ENCODE results near the gene RNF135.
"Not testable (repeated sequence)": the region's sequence is repeated elsewhere in the genome, so short reads cannot be mapped to it uniquely, and the experiment has no call there.

Gene RNF135

DNA sequence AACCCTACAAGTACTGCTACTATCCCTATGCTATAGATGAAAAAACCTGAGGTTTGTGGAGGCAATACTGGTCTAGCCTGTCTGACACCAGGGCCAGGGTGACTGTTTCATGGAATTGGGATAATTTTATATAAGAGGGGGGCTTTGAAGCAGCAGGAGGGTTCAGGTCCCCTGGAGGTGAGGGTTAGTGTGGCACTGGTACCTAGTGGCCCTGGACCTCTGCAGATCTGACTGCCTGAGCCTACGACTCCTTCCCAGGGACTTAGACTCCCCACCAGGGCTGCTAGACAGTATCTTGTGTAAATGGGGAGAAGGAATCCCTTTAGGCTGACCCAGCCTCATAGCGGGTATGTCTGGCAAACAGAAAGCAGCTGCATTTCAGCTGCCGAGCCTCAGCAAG, 42.3 kb upstream of the RNF135 start:
- TF ChIP-seq, protein P1, sequence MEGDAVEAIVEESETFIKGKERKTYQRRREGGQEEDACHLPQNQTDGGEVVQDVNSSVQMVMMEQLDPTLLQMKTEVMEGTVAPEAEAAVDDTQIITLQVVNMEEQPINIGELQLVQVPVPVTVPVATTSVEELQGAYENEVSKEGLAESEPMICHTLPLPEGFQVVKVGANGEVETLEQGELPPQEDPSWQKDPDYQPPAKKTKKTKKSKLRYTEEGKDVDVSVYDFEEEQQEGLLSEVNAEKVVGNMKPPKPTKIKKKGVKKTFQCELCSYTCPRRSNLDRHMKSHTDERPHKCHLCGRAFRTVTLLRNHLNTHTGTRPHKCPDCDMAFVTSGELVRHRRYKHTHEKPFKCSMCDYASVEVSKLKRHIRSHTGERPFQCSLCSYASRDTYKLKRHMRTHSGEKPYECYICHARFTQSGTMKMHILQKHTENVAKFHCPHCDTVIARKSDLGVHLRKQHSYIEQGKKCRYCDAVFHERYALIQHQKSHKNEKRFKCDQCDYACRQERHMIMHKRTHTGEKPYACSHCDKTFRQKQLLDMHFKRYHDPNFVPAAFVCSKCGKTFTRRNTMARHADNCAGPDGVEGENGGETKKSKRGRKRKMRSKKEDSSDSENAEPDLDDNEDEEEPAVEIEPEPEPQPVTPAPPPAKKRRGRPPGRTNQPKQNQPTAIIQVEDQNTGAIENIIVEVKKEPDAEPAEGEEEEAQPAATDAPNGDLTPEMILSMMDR (IDR thresholded peaks at IDR 0.05; ENCODE audit: low read depth, low read length), result no peak

DNA sequence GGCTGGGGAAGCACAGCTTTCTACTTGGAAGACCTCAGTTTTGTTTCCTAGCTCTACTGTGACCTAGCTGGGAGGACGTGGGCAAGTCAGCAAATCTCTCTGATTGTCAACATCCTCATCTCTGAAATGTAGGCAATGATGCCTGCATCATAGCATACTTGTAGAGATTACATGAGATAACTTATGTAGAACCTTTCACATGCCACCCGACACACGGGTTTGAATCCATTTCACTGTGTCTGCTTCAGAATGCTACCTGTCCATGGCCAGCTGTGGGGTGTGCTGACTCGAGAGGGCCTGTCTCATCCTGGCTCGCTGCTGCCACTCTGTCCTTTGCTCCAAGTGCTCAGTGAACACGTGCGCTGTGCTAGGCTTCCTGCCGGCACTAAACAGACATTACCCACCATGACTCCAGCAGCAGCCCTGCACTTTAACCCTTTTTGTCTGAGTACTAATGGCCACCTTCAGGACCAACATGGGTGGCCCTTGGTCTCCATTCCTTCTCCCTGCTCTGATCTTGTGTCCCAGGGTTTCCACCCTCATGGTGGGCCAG, 41.7 kb upstream of the RNF135 start:
- TF ChIP-seq, protein P1 (IDR thresholded peaks at IDR 0.05; ENCODE audit: low read depth, low read length), result no peak
- no peak overlapping the region for H3K4me3 ChIP-seq (ENCODE audit: low read depth, low read length)

More for the DNA sequence above, 42.3 kb upstream of the RNF135 start:
- H3K4me3 ChIP-seq (ENCODE audit: low read depth, low read length), result no peak overlapping the region

- H3K4me3 ChIP-seq (ENCODE audit: low read depth, low read length), result not testable (repeated sequence)
Observed at GRCh38 chr17:30929861-30930260, 41.0 kb upstream of the RNF135 start.

- H3K4me3 ChIP-seq (ENCODE audit: low read depth, low read length), result no peak overlapping the region
- TF ChIP-seq, protein P1 (IDR thresholded peaks at IDR 0.05; ENCODE audit: low read depth, low read length), result no peak
Observed at GRCh38 chr17:30930495-30930894, 40.3 kb upstream of the RNF135 start.

DNA sequence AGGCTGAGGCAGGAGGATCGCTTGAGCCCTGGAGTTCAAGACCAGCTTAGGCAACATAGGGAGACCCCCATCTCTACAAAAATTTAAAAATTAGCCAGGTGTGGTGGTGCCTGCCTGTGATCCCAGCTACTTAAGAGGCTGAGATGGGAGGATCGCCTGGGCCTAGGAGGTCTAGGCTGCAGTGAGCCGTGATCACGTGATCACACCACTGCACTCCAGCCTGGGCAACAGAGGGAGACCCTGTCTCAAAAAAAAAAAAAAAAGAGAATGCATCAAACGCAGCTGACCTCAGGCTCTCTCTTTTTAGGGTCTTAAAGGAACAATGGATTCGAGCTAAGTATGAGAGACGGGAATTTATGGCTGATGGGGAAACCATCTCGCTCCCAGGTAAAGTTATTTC, 39.3 kb upstream of the RNF135 start:
- not testable (repeated sequence) for H3K4me3 ChIP-seq (ENCODE audit: low read depth, low read length)

- TF ChIP-seq, protein P1 (IDR thresholded peaks at IDR 0.05; ENCODE audit: low read depth, low read length), result no peak
- no peak overlapping the region for H3K4me3 ChIP-seq (ENCODE audit: low read depth, low read length)
Observed at GRCh38 chr17:30933966-30934365, 36.9 kb upstream of the RNF135 start.

DNA sequence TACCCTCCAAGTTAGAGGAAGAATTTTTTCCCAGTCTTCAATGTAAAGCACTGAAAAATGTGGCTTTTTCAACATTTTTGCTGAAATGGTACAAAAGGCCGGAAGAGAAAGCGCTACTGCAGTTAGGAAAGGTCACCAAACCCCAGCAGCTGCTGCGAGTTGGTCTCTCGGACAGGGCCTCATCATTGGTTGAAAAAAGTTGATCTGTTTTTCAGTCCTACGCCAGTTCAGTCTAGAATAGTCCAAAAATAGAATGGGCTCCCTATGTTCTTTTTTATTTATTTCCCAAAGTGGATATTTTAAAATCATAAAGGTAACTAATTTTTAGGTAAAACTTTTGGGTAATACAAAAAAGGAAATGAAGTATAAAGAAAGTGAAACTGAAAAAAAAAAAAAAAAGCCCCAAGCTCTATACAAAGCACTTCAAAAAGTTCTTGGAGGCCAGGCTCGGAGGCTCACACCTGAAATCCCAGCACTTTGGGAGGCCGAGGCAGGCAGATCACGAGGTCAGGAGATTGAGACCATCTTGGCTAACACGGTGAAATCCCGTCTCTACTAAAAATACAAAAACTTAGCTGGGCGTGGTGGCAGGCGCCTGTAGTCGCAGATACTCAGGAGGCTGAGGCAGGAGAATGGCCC, 31.7 kb upstream of the RNF135 start:
- TF ChIP-seq, protein P1 (IDR thresholded peaks at IDR 0.05; ENCODE audit: low read depth, low read length), result no peak
- no peak overlapping the region for H3K4me3 ChIP-seq (ENCODE audit: low read depth, low read length)

GRCh38 chr17:30942308-30943079, 28.3 kb upstream of the RNF135 start:
- TF ChIP-seq, protein P1 (IDR thresholded peaks at IDR 0.05; ENCODE audit: low read depth, low read length), result no peak
- no peak overlapping the region for H3K4me3 ChIP-seq (ENCODE audit: low read depth, low read length)
